Breast epithelium (tissue), 4 donors: Measurements from ENCODE around the gene EP300. TPM values are rescaled to one million over a fixed set of nuclear protein-coding genes. Genes with fewer than 3 reads are reported as not detected.

Experiments
- DNase-seq, 2 donors: peaks; one replicate each; pipeline ENCODE4 v3.0.0-alpha.2; 2019; ENCODE audit warnings: low spot score in 2 of 2
- H3K27ac ChIP-seq, 2 donors: fragments of 200-600 bp; sonication (generic) in 1 of 2; one replicate each; pipeline ENCODE4 v1.5.1; 2016 to 2019; ENCODE audit warnings: mild to moderate bottlenecking in 1 of 2
- H3K27me3 ChIP-seq, 2 donors: fragments of 200-600 bp; sonication (generic) in 1 of 2; one replicate each; pipeline versions ENCODE4 v1.5.1 to v1.6.0; 2017 to 2019; ENCODE audit warnings: control low read depth in 1 of 2, mild to moderate bottlenecking in 1 of 2
- H3K36me3 ChIP-seq: fragments of 200-600 bp; one replicate; pipeline ENCODE4 v1.5.1; 2019
- H3K4me1 ChIP-seq, 2 donors: fragments of 200-600 bp; sonication (generic); one replicate each; pipeline ENCODE4 v1.5.1; 2016 to 2019; ENCODE audit warnings: control low read depth in 1 of 2
- H3K4me3 ChIP-seq, 3 donors: fragments of 200-600 bp; sonication (generic); 1 replicate in 2 of 3; 2 replicates in 1 of 3; pipeline ENCODE4 v1.5.1; 2016 to 2019; ENCODE audit warnings: mild to moderate bottlenecking in 3 of 3, moderate library complexity in 2 of 3
- H3K9me3 ChIP-seq, 2 donors: fragments of 200-600 bp; sonication (generic) in 1 of 2; one replicate each; pipeline ENCODE4 v1.5.1; 2016 to 2019; ENCODE audit warnings: control low read depth in 1 of 2
- CTCF ChIP-seq, 3 donors: fragments of 450-650 bp; IDR thresholded peaks; one replicate each; pipeline ENCODE4 v1.5.1; 2016 to 2017; ENCODE audit warnings: antibody characterized with exemption in 3 of 3, mild to moderate bottlenecking in 3 of 3, moderate library complexity in 3 of 3
- POLR2A ChIP-seq: fragments of 450-650 bp; IDR thresholded peaks from one replicate; pipeline ENCODE4 v1.6.1; 2016; ENCODE audit warnings: antibody characterized with exemption, mild to moderate bottlenecking, moderate library complexity
- POLR2AphosphoS5 ChIP-seq, 3 donors: sonication (generic); formaldehyde crosslinking; IDR thresholded peaks; one replicate each; pipeline ENCODE4 v1.6.1; 2017; ENCODE audit warnings: antibody characterized with exemption in 3 of 3
- intact Hi-C: fragments of 100-400 bp; cut with DNase I; formaldehyde crosslinking; loops from one replicate; pipeline ENCODE4 v1.15.1; 2023; ENCODE audit warnings: low total_unique reads
- total RNA-seq, 3 donors: library from RNA; depleted of rRNA; stranded (reverse); fragments of >200 nt; gene quantifications; one replicate each; pipeline ENCODE4 v1.1.0, GENCODE V29; 2016

The EP300 gene
- total RNA-seq, 3 donors from 2014 or later = 50.5 to 118 (median 56.2) TPM

GRCh38 chr22:41152902-41153301 lies 60.5 kb downstream of the EP300 start:
- no peaks in the 10 kb centered on the region for H3K4me1 ChIP-seq
- no peak overlapping the region for H3K27ac ChIP-seq
- no peak for DNase-seq
- TF ChIP-seq POLR2AphosphoS5 (IDR thresholded peaks at IDR 0.05) = no peak
- no peak for TF ChIP-seq CTCF (IDR thresholded peaks at IDR 0.05)
- no peak for TF ChIP-seq POLR2A
- intact Hi-C loops = no loop called here
- H3K4me3 ChIP-seq = no peak overlapping the region
- H3K36me3 ChIP-seq = peaks cover 36% of the 10 kb centered on the region
- no peaks in the 10 kb centered on the region for H3K9me3 ChIP-seq
- H3K27me3 ChIP-seq = no peaks in the 10 kb centered on the region

- no peak overlapping the region for H3K4me3 ChIP-seq
- no peak for TF ChIP-seq POLR2AphosphoS5 (IDR thresholded peaks at IDR 0.05)
- TF ChIP-seq CTCF (IDR thresholded peaks at IDR 0.05) = no peak
- no peak for TF ChIP-seq POLR2A
Observed at GRCh38 chr22:41157083-41157482, 64.7 kb downstream of the EP300 start.

GRCh38 chr22:41169157-41169556 lies 76.8 kb downstream of the EP300 start:
- peaks cover 7% of the 10 kb centered on the region for H3K36me3 ChIP-seq
- no peaks in the 10 kb centered on the region for H3K4me1 ChIP-seq
- DNase-seq = no peak
- H3K4me3 ChIP-seq = no peak overlapping the region
- H3K9me3 ChIP-seq = no peaks in the 10 kb centered on the region
- no peaks in the 10 kb centered on the region for H3K27me3 ChIP-seq
- H3K27ac ChIP-seq = no peak overlapping the region
- TF ChIP-seq CTCF (IDR thresholded peaks at IDR 0.05) = no peak
- TF ChIP-seq POLR2A = no peak
- TF ChIP-seq POLR2AphosphoS5 (IDR thresholded peaks at IDR 0.05) = no peak
- intact Hi-C loops = no loop called here

More at GRCh38 chr22:41157083-41157482, 64.7 kb downstream of the EP300 start:
- intact Hi-C loops = no loop called here
- Histone ChIP-seq H3K9me3 (no peaks in the 10 kb centered on the region), H3K27me3 (no peaks in the 10 kb centered on the region), H3K27ac (no peak overlapping the region), H3K36me3 (peaks cover 23% of the 10 kb centered on the region), H3K4me1 (no peaks in the 10 kb centered on the region)
- DNase-seq = no peak

GRCh38 chr22:41171996-41172395 lies 79.6 kb downstream of the EP300 start:
- intact Hi-C loops = no loop called here
- no peaks in the 10 kb centered on the region for H3K4me1 ChIP-seq
- no peaks in the 10 kb centered on the region for H3K27me3 ChIP-seq
- H3K36me3 ChIP-seq = peaks cover 6% of the 10 kb centered on the region
- TF ChIP-seq CTCF (IDR thresholded peaks at IDR 0.05) (no peak), POLR2AphosphoS5 (IDR thresholded peaks at IDR 0.05) (no peak), POLR2A (no peak)
- no peak overlapping the region for H3K27ac ChIP-seq
- H3K9me3 ChIP-seq = no peaks in the 10 kb centered on the region
- DNase-seq = no peak
- H3K4me3 ChIP-seq = no peak overlapping the region

DNA sequence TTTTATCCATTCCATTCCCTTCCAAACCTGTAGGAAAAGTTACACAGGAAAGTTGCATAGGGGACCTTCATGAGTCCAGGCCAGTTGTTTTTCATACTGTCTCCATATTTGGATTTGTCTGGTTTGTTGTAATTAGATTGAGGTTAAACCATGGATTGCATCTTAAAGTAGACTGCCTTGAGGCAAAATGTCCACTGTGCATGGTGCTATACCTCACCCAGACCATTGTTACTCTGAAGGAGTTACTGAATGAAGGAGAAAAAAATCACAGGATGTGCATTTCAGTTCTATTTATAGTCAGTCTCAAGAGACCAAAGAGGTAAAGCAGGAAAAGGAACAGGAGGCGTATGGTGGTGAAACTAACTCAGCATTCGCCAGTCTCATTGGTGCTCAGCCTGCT lies 83.2 kb downstream of the EP300 start:
- no peaks in the 10 kb centered on the region for H3K4me1 ChIP-seq
- H3K27ac ChIP-seq = no peak overlapping the region
- TF ChIP-seq POLR2A = no peak
- no peak for TF ChIP-seq CTCF (IDR thresholded peaks at IDR 0.05)
- TF ChIP-seq POLR2AphosphoS5 (IDR thresholded peaks at IDR 0.05) = no peak
- H3K9me3 ChIP-seq = no peaks in the 10 kb centered on the region
- intact Hi-C loops = no loop called here
- H3K27me3 ChIP-seq = no peaks in the 10 kb centered on the region
- no peak overlapping the region for H3K4me3 ChIP-seq
- peaks cover 6% of the 10 kb centered on the region for H3K36me3 ChIP-seq
- DNase-seq = no peak
